ENCODE data around the gene TBC1D22A. TPM values are rescaled to one million over a fixed set of nuclear protein-coding genes. Genes with fewer than 3 reads are reported as not detected.

TBC1D22A gene
- total RNA-seq, 1 experiment from 2014 or later = 27.6 TPM

DNA sequence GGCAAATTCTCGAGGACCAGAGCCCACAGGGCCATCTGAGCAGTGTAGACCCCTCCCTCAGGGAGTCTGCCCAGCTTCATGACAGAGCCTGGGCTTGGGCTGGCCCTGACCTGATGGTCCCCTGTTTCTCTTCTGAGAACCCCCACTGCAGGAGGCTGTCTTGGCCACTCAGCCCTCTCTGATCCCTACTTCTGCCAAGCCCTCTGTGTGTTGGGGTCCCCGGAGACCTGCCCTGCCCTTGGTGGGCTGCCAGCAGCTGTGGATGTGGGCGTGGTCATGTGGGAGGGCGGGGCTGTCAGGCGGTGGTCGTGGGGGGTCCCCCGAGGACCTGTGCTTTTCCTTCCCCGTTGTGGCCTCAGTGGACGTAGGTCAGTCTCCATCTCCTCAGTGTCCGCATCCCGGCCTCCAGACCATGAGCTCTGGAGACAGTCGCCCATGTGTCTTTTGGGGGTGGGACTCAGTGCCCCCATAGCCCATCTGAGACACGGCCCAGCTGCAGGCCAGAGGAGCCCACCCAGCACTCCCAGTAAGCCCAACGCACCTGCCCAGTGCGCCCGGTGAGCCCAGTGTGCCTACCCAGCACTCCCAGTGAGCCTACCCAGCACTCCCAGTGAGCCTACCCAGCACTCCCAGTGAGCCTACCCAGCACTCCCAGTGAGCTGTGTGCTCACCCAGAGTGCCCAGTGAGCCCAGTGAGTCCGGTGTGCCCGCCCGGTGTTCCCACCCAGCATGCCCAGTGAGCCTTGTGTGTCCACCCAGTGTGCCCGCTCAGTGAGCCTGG is 409.2 kb downstream of the TBC1D22A start:
- H3K27ac Mint-ChIP-seq (ENCODE audit: unreplicated experiment) = no peak overlapping the region
- no peaks in the 10 kb centered on the region for H3K4me1 Mint-ChIP-seq (ENCODE audit: low read depth, unreplicated experiment)
- TF ChIP-seq, protein P1, sequence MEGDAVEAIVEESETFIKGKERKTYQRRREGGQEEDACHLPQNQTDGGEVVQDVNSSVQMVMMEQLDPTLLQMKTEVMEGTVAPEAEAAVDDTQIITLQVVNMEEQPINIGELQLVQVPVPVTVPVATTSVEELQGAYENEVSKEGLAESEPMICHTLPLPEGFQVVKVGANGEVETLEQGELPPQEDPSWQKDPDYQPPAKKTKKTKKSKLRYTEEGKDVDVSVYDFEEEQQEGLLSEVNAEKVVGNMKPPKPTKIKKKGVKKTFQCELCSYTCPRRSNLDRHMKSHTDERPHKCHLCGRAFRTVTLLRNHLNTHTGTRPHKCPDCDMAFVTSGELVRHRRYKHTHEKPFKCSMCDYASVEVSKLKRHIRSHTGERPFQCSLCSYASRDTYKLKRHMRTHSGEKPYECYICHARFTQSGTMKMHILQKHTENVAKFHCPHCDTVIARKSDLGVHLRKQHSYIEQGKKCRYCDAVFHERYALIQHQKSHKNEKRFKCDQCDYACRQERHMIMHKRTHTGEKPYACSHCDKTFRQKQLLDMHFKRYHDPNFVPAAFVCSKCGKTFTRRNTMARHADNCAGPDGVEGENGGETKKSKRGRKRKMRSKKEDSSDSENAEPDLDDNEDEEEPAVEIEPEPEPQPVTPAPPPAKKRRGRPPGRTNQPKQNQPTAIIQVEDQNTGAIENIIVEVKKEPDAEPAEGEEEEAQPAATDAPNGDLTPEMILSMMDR (IDR thresholded peaks at IDR 0.05; ENCODE audit: unreplicated experiment) = no peak
- BruUV-seq (replicated peaks) = no TSS peak
- DNase-seq = no peak
- no peaks in the 10 kb centered on the region for H3K27me3 Mint-ChIP-seq (ENCODE audit: unreplicated experiment)
- H3K4me3 Mint-ChIP-seq (ENCODE audit: low read depth, unreplicated experiment) = no peak overlapping the region
- CTCF ChIA-PET = no interaction called here
- intact Hi-C loops (cut with micrococcal nuclease; ENCODE audit: unreplicated experiment) = no loop called here
- H3K9me3 Mint-ChIP-seq (ENCODE audit: low read depth, unreplicated experiment) = no peaks in the 10 kb centered on the region
- H3K36me3 Mint-ChIP-seq (ENCODE audit: insufficient read depth, unreplicated experiment) = no peaks in the 10 kb centered on the region

DNA sequence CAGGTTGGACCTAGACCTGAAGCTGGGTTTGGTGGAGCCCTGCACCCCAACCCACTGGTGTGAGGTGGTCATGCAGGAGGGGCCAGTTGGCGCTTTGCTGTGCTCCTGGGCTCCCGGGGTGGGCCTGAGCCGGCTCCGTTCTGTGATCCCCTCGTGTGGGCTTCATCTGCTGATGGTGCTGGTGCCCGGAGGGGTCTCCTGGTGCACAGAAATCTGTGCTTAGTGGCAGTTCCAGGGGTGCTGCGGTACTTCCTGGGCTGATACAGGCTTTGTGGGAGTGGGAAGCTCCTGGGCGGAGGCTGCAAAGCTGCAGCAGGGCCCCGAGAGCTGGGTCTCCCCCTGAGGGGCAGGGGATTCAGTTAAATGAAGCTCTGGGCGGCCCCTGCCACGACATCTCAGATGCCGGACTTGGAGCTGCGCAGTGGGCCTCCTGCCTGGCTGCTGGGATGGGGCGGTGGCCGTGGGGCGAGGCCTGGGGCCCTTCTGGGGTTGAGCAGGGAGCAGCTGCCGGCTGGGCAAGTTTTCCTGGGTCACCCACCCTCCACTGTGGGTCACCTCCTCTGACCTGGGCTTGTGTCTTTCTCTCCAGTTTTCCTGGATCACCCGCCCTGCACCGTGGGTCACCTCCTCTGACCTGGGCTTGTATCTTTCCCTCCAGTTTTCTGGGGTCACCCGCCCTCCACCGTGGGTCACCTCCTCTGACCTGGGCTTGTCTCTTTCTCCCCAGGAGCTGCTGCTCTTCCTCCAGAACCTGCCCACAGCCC is 410.5 kb downstream of the TBC1D22A start:
- intact Hi-C loops (cut with micrococcal nuclease; ENCODE audit: unreplicated experiment) = no loop called here
- Mint-ChIP-seq H3K27ac (ENCODE audit: unreplicated experiment) (peak overlapping the region; percentile 42), H3K4me3 (ENCODE audit: low read depth, unreplicated experiment) (no peak overlapping the region), H3K27me3 (ENCODE audit: unreplicated experiment) (no peaks in the 10 kb centered on the region), H3K36me3 (ENCODE audit: insufficient read depth, unreplicated experiment) (no peaks in the 10 kb centered on the region), H3K4me1 (ENCODE audit: low read depth, unreplicated experiment) (no peaks in the 10 kb centered on the region), H3K9me3 (ENCODE audit: low read depth, unreplicated experiment) (no peaks in the 10 kb centered on the region)
- CTCF ChIA-PET = interaction anchor here (0.7 kb wide), 1 partner anchor 460 kb away, joined by 3 read pairs; no protein-coding TSS in a partner anchor
- BruUV-seq (replicated peaks) = no TSS peak
- DNase-seq = no peak
- TF ChIP-seq, protein P1 (IDR thresholded peaks at IDR 0.05; ENCODE audit: unreplicated experiment) = no peak

DNA sequence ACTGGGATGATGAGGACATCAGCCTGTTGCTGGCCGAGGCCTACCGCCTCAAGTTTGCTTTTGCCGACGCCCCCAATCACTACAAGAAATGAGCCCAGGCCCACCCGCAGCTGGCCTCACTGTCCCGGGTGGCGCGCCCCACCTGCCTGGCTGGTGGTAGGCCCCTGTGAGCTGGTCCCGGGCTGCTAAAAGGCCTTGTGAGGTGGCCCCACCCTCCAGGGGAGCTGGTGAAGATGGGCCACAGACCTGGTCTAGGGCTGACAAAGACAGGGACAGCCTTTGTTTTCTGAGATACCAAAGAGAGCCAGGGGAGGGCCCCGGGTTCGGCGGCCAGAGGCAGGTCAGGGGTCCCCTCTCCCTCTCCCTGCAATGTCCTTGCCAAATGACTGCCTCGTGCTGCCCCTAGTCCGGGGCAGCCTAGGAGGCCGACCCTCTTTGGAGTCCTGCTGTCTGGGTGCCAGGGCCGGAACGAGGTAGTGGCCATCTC is 411.1 kb downstream of the TBC1D22A start:
- intact Hi-C loops (cut with micrococcal nuclease; ENCODE audit: unreplicated experiment) = no loop called here
- no peak overlapping the region for H3K4me3 Mint-ChIP-seq (ENCODE audit: low read depth, unreplicated experiment)
- no peaks in the 10 kb centered on the region for H3K27me3 Mint-ChIP-seq (ENCODE audit: unreplicated experiment)
- no TSS peak for BruUV-seq (replicated peaks)
- no peak for DNase-seq
- H3K36me3 Mint-ChIP-seq (ENCODE audit: insufficient read depth, unreplicated experiment) = no peaks in the 10 kb centered on the region
- no peak overlapping the region for H3K27ac Mint-ChIP-seq (ENCODE audit: unreplicated experiment)
- H3K4me1 Mint-ChIP-seq (ENCODE audit: low read depth, unreplicated experiment) = no peaks in the 10 kb centered on the region
- H3K9me3 Mint-ChIP-seq (ENCODE audit: low read depth, unreplicated experiment) = no peaks in the 10 kb centered on the region
- CTCF ChIA-PET = no interaction called here
- TF ChIP-seq, protein P1 (IDR thresholded peaks at IDR 0.05; ENCODE audit: unreplicated experiment) = no peak

DNA sequence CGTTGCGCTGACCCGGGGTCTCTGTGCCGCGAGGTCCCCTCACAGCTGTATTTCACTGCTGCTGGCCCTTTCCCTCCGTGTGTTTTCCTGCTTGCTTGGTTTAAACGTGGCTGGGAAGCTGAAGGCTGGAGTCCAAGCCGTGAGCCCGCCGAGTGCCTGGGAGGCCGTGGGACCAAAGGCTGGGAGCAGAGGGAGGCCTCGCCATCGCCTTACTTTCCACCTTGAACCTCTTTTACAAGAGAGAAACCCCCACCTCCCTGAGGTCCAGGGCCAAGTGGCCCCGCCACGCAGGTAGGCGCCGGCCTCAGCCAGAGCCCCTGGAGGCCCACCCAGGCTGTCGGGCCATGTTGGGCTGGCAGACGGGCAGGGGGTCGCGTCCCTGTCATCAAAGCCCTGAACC is 411.6 kb downstream of the TBC1D22A start:
- intact Hi-C loops (cut with micrococcal nuclease; ENCODE audit: unreplicated experiment) = no loop called here
- BruUV-seq (replicated peaks) = no TSS peak
- Mint-ChIP-seq H3K27me3 (ENCODE audit: unreplicated experiment) (no peaks in the 10 kb centered on the region), H3K4me3 (ENCODE audit: low read depth, unreplicated experiment) (no peak overlapping the region), H3K36me3 (ENCODE audit: insufficient read depth, unreplicated experiment) (no peaks in the 10 kb centered on the region), H3K9me3 (ENCODE audit: low read depth, unreplicated experiment) (peaks cover 4% of the 10 kb centered on the region), H3K4me1 (ENCODE audit: low read depth, unreplicated experiment) (no peaks in the 10 kb centered on the region), H3K27ac (ENCODE audit: unreplicated experiment) (no peak overlapping the region)
- TF ChIP-seq, protein P1 (IDR thresholded peaks at IDR 0.05; ENCODE audit: unreplicated experiment) = no peak
- CTCF ChIA-PET = no interaction called here
- DNase-seq = no peak
